Stimulated activated memory B cell treated with anti-CD40 and anti-IgM and Interleukin-4, amounts not matched to agents 10 μg/mL and 1 μg/mL and 100 μg/mL, for 72 hours (primary cell): Measurements from ENCODE around the gene ADM5.

Source experiments
- ATAC-seq: fragments of 150-1000 bp; cut with Tn5 transposase; 2 replicates; pipeline ENCODE4 v1.10.0; 2021
- H3K27ac Mint-ChIP-seq: one replicate; pipeline ENCODE4 v1.8.0; 2022; ENCODE audit warnings: mild to moderate bottlenecking, mixed read lengths
- H3K27me3 Mint-ChIP-seq: one replicate; pipeline ENCODE4 v1.8.0; 2022; ENCODE audit warnings: mixed read lengths
- H3K36me3 Mint-ChIP-seq: one replicate; pipeline ENCODE4 v1.8.0; 2022; ENCODE audit warnings: mixed read lengths
- H3K4me1 Mint-ChIP-seq: one replicate; pipeline ENCODE4 v1.8.0; 2022; ENCODE audit warnings: mixed read lengths
- H3K4me3 Mint-ChIP-seq: one replicate; pipeline ENCODE4 v1.8.0; 2022; ENCODE audit warnings: mild to moderate bottlenecking, moderate library complexity, mixed read lengths
- H3K9me3 Mint-ChIP-seq: one replicate; pipeline ENCODE4 v1.8.0; 2022; ENCODE audit warnings: mixed read lengths

Gene ADM5

DNA sequence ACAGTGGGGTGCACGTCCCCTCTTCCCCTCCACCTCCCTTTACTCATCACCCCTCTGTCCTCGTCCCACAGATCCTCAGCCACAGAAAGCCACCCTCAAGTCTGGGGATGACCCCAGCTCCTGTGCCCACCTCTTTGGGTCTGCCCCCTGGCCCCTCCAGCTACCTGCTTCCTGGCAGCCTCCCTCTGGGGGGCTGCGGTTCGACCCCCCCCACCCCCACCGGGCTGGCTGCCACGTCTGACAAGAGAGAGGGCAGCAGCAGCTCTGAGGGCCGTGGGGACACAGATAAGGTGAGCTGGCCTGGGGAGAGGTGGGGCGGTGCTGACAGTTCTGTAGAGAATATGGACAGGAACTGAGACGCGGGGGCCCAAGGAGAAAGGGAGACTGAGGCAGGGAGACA lies 34.8 kb upstream of the ADM5 start:
- Mint-ChIP-seq H3K27ac (peak overlapping the region; percentile 26), H3K36me3 (peaks cover 54% of the 10 kb centered on the region), H3K9me3 (no peaks in the 10 kb centered on the region), H3K4me1 (peaks cover 6% of the 10 kb centered on the region), H3K4me3 (no peak overlapping the region), H3K27me3 (no peaks in the 10 kb centered on the region)
- no peak for ATAC-seq

DNA sequence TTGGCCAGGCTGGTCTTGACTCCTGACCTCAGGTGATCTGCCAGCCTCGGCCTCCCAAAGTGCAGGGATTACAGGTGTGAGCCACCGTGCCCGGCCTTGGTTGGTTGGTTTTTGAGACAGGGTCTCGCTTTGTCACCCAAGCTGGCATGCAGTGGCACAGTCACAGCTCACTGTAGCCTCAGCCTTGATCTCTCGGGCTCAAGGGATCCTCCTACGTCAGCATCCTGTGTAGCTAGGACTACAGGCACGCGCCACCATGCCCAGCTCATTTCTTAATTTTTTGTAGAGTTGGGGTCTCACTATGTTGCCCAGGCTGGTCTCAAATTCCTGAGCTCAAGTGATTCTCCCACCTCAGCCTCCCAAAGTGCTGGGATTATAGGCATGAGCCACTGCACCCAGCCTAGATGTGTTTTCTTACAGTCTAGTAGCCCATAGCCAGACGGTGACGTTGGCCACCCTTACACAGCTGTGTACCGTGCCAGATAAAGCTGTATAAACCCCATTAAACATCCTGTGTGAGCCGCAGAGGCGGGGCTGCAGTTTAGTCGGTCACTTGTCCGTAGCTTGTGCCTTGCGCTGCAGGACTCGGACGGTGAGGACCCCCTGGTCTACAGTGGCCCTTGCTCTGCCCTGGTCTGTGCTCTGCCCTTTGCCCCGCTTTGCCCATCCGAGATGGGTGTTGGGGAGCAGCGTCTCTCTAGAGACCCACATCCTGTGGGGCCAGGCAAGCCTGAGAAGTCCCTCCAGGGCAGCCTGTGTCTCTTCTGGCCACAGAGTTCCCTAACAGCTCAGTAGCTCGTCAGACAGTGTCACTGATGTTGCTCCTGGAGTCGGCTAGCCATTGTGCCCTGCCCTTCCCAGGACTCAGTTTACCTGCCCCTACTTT lies 33.6 kb upstream of the ADM5 start:
- H3K4me1 Mint-ChIP-seq, result peaks cover 6% of the 10 kb centered on the region
- H3K36me3 Mint-ChIP-seq, result peaks cover 57% of the 10 kb centered on the region
- ATAC-seq, result no peak
- H3K4me3 Mint-ChIP-seq, result no peak overlapping the region
- H3K27me3 Mint-ChIP-seq, result no peaks in the 10 kb centered on the region
- peak overlapping the region; percentile 32 for H3K27ac Mint-ChIP-seq
- no peaks in the 10 kb centered on the region for H3K9me3 Mint-ChIP-seq

DNA sequence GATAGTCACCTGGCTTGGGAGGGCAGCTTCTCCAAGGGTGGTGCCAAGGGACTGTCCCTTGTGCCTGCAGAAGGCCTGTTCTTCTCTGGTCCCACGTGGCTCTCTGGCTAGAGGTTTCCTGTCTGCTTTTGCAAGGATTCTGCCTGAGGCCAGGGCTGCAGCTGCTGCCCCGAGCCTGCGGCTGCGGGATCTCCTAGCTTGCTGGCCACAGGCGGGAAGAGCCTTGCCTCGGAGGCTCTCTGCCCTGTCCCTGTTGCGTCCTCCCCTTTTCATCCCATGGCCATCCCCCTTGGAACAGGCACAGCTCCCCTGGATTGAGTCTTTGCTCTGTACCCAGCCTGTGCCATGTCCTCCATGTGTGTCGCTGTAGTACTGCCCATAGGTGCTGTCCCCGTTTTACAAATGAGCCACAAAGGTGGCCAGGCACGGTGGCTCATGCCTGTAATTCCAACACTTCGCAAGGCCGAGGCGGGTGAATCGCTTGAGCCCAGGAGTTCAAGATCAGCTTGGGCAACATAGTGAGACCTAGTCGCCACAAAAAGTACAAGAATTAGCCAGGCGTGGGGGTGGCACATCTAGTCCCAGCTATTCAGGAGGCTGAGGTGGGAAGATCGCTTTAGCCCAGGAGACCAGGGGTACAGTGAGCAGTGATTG lies 32.8 kb upstream of the ADM5 start:
- Mint-ChIP-seq H3K27me3 (no peaks in the 10 kb centered on the region), H3K4me1 (peaks cover 6% of the 10 kb centered on the region), H3K4me3 (no peak overlapping the region), H3K9me3 (no peaks in the 10 kb centered on the region), H3K27ac (peak overlapping the region; percentile 32), H3K36me3 (peaks cover 53% of the 10 kb centered on the region)
- no peak for ATAC-seq

DNA sequence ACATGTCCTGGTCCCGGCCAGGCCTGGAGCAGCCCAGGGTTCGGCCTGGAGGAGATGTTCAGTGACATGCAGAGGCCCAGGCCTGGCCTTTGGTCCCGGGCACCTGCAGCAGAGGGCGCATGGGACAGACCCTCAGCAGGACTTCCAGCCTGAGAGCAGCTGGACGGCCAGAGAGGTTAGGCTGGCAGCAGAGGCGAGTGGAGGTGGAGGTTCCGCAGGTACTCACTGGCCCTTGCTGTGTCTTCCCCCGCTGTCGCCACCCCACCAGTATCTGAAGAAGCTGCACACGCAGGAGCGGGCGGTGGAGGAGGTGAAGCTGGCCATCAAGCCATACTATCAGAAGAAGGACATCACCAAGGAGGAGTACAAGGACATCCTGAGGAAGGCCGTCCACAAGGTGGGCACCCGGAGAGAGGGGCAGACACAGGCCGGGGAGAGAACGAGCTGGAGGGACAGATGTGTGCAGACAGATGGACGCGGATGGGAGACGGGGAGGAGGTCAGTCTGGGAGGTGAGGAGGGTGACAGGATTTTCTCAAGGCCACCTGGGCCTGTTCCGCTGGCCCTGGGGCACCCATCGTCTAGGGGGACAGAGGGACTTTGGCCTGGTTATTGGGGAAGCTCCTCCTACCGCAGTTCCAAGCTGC lies 31.8 kb upstream of the ADM5 start:
- Mint-ChIP-seq H3K9me3 (no peaks in the 10 kb centered on the region), H3K4me1 (peaks cover 13% of the 10 kb centered on the region), H3K4me3 (no peak overlapping the region), H3K36me3 (peaks cover 56% of the 10 kb centered on the region), H3K27me3 (no peaks in the 10 kb centered on the region), H3K27ac (no peak overlapping the region)
- ATAC-seq, result no peak

DNA sequence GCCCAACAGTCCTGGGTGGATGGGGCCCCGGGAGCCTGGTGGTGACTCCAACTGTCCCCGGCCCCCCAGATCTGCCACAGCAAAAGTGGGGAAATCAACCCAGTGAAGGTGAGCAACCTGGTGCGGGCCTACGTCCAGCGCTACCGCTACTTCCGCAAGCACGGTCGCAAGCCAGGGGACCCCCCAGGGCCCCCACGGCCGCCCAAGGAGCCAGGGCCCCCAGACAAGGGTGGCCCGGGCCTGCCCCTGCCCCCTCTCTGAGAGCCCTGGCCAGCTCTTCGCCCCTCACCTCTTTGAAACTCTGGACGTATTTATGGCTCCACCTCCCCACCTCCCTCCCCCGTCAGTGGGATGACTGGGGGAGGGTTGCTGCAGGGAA lies 31.3 kb upstream of the ADM5 start:
- no peaks in the 10 kb centered on the region for H3K27me3 Mint-ChIP-seq
- no peak overlapping the region for H3K27ac Mint-ChIP-seq
- H3K36me3 Mint-ChIP-seq, result peaks cover 54% of the 10 kb centered on the region
- H3K9me3 Mint-ChIP-seq, result no peaks in the 10 kb centered on the region
- ATAC-seq, result no peak
- H3K4me3 Mint-ChIP-seq, result no peak overlapping the region
- H3K4me1 Mint-ChIP-seq, result peaks cover 18% of the 10 kb centered on the region

DNA sequence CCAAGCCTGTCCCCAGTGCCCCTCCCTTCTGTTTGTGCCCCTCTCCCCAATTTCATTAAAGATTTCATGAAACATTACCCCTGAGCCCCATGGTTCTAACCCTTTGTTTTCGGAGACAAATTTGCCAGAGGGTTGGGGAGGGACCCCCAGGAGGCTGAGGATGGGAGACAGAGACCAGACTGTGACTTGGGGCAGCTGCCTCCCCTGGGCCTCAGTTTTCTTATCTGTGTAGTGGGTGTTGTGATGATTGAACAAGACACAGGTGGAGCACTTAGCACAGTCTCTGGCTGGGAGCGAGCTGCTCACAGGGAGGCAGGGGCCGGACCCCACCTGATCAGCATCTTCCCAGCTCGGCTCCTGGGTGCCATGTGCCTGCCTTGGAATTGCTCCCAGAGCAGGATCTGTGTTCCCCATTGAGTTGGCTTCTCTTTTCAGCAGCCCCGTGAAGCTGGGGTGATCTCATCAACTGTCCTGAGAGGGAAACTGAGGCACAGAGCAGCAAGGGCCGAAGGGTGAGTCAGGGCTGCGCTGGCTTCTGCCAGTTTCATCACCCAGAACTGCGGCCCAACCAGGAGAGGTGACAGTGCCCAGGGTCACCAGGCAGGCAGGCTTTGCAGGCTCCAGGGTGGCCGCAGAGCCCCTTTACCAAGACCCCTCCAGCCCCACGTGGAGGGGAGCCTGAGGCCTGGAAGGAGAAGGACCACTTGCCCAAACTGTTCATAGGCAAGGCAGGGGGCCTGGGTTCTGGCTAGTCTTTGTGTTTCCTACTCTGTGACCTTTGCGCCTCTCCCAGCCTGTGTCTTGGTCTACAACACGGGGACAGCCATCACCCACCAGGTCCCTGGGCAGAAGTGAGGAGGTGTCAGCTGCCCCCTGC lies 30.6 kb upstream of the ADM5 start:
- H3K9me3 Mint-ChIP-seq, result no peaks in the 10 kb centered on the region
- H3K4me1 Mint-ChIP-seq, result peaks cover 19% of the 10 kb centered on the region
- H3K27ac Mint-ChIP-seq, result no peak overlapping the region
- no peak overlapping the region for H3K4me3 Mint-ChIP-seq
- no peaks in the 10 kb centered on the region for H3K27me3 Mint-ChIP-seq
- ATAC-seq, result no peak
- H3K36me3 Mint-ChIP-seq, result peaks cover 47% of the 10 kb centered on the region

DNA sequence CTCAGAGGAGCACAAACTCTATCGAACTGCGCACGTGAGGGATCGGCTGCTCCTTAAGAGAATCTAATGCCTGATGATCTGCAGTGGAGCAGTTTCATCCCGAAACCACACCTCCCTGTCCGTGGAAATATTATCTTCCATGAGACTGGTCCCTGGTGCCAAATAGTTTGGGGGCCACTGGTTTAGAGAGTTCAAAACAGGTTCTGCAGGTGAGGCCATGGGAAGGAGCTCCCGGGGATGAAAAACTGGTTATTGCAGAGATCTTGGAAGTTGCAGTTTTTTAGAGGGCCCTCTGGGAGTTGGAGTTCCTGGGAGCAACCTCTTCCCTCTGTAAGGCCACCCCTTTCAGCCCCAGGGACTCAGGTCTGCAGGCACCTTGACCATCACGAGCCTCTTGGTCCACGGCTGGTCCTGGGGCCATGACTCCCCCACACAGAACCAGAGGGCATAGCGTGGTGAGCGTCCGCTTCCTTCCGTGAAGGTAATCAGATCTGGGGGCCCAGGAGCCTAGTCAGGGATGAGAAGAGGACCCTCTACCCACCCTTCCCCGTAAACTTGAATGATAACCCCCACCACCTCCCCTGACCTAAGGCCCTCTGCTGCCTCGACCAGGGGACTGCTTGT lies 28.9 kb upstream of the ADM5 start:
- Mint-ChIP-seq H3K36me3 (peaks cover 40% of the 10 kb centered on the region), H3K27ac (no peak overlapping the region), H3K4me3 (no peak overlapping the region), H3K9me3 (no peaks in the 10 kb centered on the region), H3K27me3 (no peaks in the 10 kb centered on the region), H3K4me1 (peaks cover 35% of the 10 kb centered on the region)
- no peak for ATAC-seq

DNA sequence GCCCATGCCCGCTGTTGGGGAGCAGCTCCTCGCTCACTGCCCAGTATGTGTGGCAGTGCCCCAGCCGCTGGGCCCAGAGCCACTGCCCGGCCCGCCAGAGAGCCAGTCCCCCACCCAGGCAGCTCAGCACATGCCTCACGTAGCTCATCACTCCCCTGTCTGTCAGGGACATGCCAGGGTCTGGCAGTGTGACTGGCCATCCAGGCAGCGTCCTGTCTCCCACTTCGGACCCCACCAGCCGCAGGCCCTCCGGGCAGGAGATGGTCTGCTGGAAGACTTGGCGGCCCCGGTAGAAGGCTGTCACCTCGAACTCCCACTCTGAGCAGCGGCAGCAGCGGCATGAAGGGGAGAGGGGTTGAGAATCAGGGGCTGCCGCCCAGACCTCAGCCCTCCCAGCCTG lies 27.4 kb upstream of the ADM5 start:
- Mint-ChIP-seq H3K27ac (no peak overlapping the region), H3K27me3 (no peaks in the 10 kb centered on the region), H3K36me3 (peaks cover 35% of the 10 kb centered on the region), H3K4me1 (peaks cover 51% of the 10 kb centered on the region), H3K4me3 (no peak overlapping the region), H3K9me3 (no peaks in the 10 kb centered on the region)
- no peak for ATAC-seq

DNA sequence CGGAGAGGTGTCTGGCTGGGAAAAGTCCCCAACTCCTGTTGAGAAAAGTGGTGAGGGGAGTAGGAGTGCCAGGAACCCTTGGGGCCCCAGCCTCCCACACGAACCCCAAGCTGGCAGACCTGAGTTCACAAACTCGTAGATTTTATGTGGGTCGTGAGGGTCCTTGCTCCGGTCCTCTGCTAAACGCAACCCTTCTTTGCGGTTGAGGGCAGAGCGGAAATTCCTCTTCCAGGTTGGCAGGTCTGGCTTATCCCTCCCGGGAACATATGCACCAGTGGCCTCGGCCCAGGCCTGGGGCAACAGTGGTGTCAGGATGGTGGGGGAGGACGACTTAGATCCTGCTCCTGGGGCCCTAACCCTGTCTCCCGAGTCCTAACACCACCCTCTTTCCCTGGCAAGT lies 26.2 kb upstream of the ADM5 start:
- Mint-ChIP-seq H3K4me1 (peaks cover 56% of the 10 kb centered on the region), H3K9me3 (no peaks in the 10 kb centered on the region), H3K27ac (peak overlapping the region; percentile 97), H3K27me3 (no peaks in the 10 kb centered on the region), H3K4me3 (peak overlapping the region; percentile 100), H3K36me3 (peaks cover 26% of the 10 kb centered on the region)
- no peak for ATAC-seq

DNA sequence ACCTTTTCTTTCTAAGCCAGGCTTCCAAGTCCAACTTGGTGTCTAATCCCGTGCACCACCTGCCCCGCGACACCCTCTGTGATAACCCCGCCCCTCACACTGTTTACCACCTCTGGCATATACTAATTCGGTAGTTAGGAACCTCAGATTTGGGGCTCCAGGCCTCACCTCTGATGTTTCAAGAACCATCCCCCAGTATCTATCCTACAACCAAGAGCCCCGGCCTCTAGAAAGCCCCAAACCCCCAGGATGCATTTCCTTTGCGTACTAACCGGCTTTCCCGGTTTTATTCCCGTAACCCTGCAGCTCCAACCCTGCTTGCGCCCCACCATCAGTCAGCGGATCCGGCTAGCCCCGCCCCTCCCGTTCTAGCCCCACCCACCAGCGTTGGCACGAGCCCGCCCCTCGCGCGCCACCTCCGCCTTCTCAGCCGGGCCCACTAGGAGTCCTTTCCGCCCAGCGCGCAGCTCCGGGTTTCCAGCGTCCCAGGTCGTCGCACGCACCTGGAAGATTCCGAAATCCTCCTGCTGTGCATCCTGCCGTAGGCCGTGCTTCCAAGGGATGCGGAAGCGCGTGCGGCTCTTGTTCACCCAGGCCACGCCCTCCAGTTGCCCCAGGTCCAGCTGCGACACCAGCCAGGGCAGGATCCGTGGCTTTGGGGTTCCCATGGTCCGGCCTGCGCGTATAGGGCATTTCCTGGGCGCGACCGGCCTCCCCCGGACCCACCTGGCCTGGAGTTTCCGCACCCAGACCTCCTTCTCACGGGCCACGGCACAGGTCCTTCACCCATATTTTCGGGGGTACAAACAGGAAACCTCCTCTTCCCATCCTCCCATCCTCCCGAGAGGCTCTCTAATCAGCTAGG lies 25.0 kb upstream of the ADM5 start:
- H3K27me3 Mint-ChIP-seq, result no peaks in the 10 kb centered on the region
- H3K9me3 Mint-ChIP-seq, result no peaks in the 10 kb centered on the region
- H3K36me3 Mint-ChIP-seq, result peaks cover 23% of the 10 kb centered on the region
- peak overlapping the region; percentile 100 for H3K4me3 Mint-ChIP-seq
- ATAC-seq, result peak; percentile 79
- peaks cover 56% of the 10 kb centered on the region for H3K4me1 Mint-ChIP-seq
- H3K27ac Mint-ChIP-seq, result peak overlapping the region; percentile 97

DNA sequence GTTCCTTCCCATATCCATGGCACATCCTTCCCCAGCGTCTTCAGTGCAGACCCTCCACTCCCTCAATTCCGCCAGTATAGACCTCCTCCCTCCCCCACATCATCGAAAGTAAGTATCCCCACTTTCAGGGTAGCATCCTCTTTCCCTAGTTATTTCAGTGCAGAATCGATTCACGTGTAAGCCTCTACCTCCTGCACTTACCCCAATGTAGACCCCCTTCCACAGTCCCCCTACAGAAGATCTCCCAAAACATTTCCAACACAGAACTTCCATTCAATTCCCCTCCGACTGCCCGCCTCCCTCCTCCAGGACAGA lies 24.4 kb upstream of the ADM5 start:
- no peaks in the 10 kb centered on the region for H3K9me3 Mint-ChIP-seq
- H3K4me3 Mint-ChIP-seq, result peak overlapping the region; percentile 100
- ATAC-seq, result peak; percentile 2
- peaks cover 21% of the 10 kb centered on the region for H3K36me3 Mint-ChIP-seq
- no peaks in the 10 kb centered on the region for H3K27me3 Mint-ChIP-seq
- peaks cover 56% of the 10 kb centered on the region for H3K4me1 Mint-ChIP-seq
- H3K27ac Mint-ChIP-seq, result peak overlapping the region; percentile 97

DNA sequence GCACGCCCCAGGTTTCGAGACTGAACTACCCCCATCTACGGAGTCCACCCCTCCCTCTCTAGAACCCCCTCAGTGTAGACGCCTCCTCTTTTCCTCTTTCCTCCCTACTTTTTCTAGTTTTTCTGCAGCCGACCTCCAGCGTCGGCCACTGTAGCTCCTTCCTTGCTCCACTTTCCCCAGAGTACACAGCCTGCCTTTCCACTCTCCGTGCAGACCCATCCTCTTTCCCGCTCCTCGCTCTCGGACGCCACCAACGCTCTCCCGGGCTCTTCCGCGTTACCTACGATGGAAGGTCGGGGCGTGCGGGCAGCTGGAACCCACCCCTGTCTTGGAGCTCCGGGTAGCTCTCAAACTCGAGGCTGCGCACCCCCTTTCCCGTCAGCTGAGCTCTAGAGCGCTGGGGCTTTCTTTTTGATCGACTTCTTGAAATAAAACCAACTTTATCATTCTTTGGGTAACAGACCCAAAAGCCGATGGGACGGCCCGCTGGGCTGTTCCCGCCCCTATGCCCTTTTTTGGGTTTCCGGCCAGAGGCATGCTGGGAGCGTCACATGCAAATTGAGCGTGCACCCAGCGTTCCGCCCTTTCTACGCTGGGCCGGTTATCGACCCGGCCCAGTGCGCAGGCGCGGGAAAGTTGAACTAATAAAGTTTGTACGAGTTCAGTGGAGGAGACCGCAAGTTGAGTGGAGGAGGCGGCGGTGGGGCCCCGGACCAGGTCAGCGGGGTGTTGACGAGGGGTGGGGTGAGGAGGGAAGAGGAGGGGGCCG lies 23.9 kb upstream of the ADM5 start, which contains the start of the genes BCL2L12 and IRF3:
Gene BCL2L12 (plus strand): TSS at position 583 of the 769 bp plus-strand sequence. CDS start 760 bp downstream, outside the sequence.
Gene IRF3 (minus strand): TSS at position 507 of the 769 bp plus-strand sequence. CDS start 1,019 bp downstream, outside the sequence.
- peak; percentile 95 for ATAC-seq
- Mint-ChIP-seq H3K4me3 (peak within 1 kb of the TSS; percentile 100), H3K27me3 (no peaks in the 10 kb centered on the region), H3K27ac (peak within 1 kb of the TSS; percentile 97), H3K4me1 (peaks cover 56% of the 10 kb centered on the region), H3K36me3 (peaks cover 16% of the 10 kb centered on the region), H3K9me3 (no peaks in the 10 kb centered on the region)

DNA sequence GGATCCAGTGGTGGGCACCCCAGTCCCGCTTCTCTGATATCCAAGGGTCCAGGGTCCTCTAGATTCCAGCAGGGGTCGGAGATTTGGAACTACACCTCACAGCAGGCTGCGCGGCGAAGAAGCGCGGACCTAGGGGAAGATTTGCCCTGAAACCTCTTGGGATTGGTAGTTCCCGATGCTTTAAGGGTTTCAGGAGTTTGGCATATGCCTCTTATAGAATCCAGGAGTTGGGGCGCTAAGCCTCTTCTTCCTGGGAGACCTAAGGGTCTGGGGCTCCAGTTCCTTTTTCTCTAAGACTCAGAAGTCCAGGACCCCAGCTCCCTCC lies 23.3 kb upstream of the ADM5 start:
- Mint-ChIP-seq H3K36me3 (peaks cover 16% of the 10 kb centered on the region), H3K27ac (peak overlapping the region; percentile 97), H3K27me3 (no peaks in the 10 kb centered on the region), H3K4me3 (peak overlapping the region; percentile 100), H3K4me1 (peaks cover 56% of the 10 kb centered on the region), H3K9me3 (no peaks in the 10 kb centered on the region)
- ATAC-seq, result no peak
